GM19025 (cell line): Measurements from ENCODE around the gene CDH11.

Experiments
- ATAC-seq: cut with Tn5 transposase; IDR thresholded peaks from one replicate; pipeline ENCODE4 v1.9.1; 2021; ENCODE audit warnings: mild to moderate bottlenecking, low read depth, moderate library complexity; ENCODE audit not compliant: unreplicated experiment

Gene CDH11

GRCh38 chr16:65121870-65122723 is at the start of gene CDH11:
Gene CDH11 (minus strand): TSS chr16:65122063. CDS start chr16:65004869, 117,194 bp downstream.
- ATAC-seq, result no peak

GRCh38 chr16:65154321-65154720 is 32.5 kb upstream of the CDH11 start:
- ATAC-seq, result no peak

- ATAC-seq, result no peak
Measured at GRCh38 chr16:65153365-65154105, 31.7 kb upstream of the CDH11 start.

- no peak for ATAC-seq
Measured at GRCh38 chr16:65148804-65149203, 26.9 kb upstream of the CDH11 start.

GRCh38 chr16:65142276-65142675 is 20.4 kb upstream of the CDH11 start:
- ATAC-seq, result no peak

- no peak for ATAC-seq
Measured at GRCh38 chr16:65136681-65137080, 14.8 kb upstream of the CDH11 start.

GRCh38 chr16:65126845-65127624 is 5.2 kb upstream of the CDH11 start:
- ATAC-seq, result no peak

- ATAC-seq, result no peak
Measured at GRCh38 chr16:65125871-65126270, 4.0 kb upstream of the CDH11 start.

- no peak for ATAC-seq
Measured at GRCh38 chr16:65125322-65125721, 3.5 kb upstream of the CDH11 start.

GRCh38 chr16:65124596-65124995 is 2.7 kb upstream of the CDH11 start:
- no peak for ATAC-seq

- ATAC-seq, result no peak
Measured at GRCh38 chr16:65124212-65124548, 2.3 kb upstream of the CDH11 start.

GRCh38 chr16:65123396-65124211 is 1.7 kb upstream of the CDH11 start:
- no peak for ATAC-seq

- no peak for ATAC-seq
Measured at GRCh38 chr16:65122724-65123395, 997 bp upstream of the CDH11 start.

- no peak for ATAC-seq
Measured at GRCh38 chr16:65120831-65121721, 787 bp downstream of the CDH11 start.

- ATAC-seq, result no peak
Measured at GRCh38 chr16:65120461-65120830, 1.4 kb downstream of the CDH11 start.

- no peak for ATAC-seq
Measured at GRCh38 chr16:65119901-65120401, 1.9 kb downstream of the CDH11 start.

GRCh38 chr16:65119435-65119834 is 2.4 kb downstream of the CDH11 start:
- ATAC-seq, result no peak

GRCh38 chr16:65118871-65119270 is 3.0 kb downstream of the CDH11 start:
- no peak for ATAC-seq
